Mesodermal cell (in vitro differentiated cells): ENCODE measurements around the gene IFI6.
"Not testable (repeated sequence)": the region's sequence is repeated elsewhere in the genome, so short reads cannot be mapped to it uniquely, and the experiment has no call there.

Source experiments
- H3K27ac ChIP-seq: 2 replicates; pipeline ENCODE4 v1.7.0; 2013; ENCODE audit warnings: mild to moderate bottlenecking, low read depth, low read length, moderate library complexity; ENCODE audit not compliant: severe bottlenecking
- H3K36me3 ChIP-seq: 2 replicates; pipeline ENCODE4 v1.7.1; 2013; ENCODE audit warnings: mild to moderate bottlenecking, low read length, moderate library complexity; ENCODE audit not compliant: control insufficient read depth, insufficient read depth
- H3K4me1 ChIP-seq: one replicate; pipeline ENCODE4 v1.7.1; 2013; ENCODE audit warnings: mild to moderate bottlenecking, low read length; ENCODE audit not compliant: insufficient read depth, control insufficient read depth, poor library complexity, severe bottlenecking
- H3K4me3 ChIP-seq: 2 replicates; pipeline ENCODE4 v1.7.0; 2013; ENCODE audit warnings: low read length, control low read depth, mild to moderate bottlenecking; ENCODE audit not compliant: insufficient read depth, poor library complexity, severe bottlenecking; ENCODE audit errors: extremely low read depth
- H3K9me3 ChIP-seq: 2 replicates; pipeline ENCODE4 v1.7.1; 2013; ENCODE audit warnings: mild to moderate bottlenecking, low read length, moderate library complexity; ENCODE audit not compliant: control insufficient read depth
- WGBS, 2 experiments: methylation state at CpG; one replicate each; pipeline ENCODE4 v1.1.5; 2013; ENCODE audit warnings: missing lambda C conversion rate in 2 of 2; ENCODE audit not compliant: insufficient coverage in 2 of 2; 5-methylcytosine and 5-hydroxymethylcytosine counted together

IFI6 gene

DNA sequence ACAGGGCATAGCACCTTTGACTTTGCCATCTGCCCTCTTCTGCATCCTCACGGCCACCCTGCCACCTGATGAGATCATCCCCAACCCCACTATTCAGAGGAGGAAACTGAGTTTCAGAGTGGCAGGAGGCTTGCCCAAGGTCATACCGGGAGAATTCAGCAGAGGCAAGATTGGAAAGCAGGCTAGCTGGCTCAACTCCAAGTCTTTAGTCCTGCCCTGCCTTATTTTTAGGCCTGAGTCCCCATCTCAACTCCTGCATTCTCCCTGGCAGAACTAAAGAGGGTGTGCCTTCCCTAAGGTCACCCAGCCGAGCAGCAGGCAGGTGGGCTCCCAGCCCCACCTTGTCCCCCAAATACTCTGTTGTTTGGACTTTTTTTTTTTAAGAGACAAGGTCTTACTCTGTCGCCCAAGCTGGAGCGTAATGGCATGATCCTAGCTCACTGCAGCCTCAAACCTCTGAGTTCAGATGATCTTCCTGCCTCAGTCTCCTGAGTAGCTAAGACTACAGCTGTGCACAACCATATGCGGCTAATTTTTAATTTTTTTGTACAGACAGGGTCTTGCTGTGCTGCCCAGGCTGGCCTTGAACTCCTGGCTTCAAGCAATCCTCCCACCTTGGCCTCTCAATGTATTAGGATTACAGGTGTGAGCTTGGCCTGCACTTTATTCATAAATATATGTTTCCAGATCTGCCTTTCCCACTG is 23.2 kb downstream of the IFI6 start:
- peaks cover 12% of the 10 kb centered on the region for H3K4me1 ChIP-seq
- H3K9me3 ChIP-seq: no peaks in the 10 kb centered on the region
- H3K36me3 ChIP-seq: no peaks in the 10 kb centered on the region
- no peak overlapping the region for H3K27ac ChIP-seq
- H3K4me3 ChIP-seq: no peak overlapping the region
- WGBS, 2 experiments: 88 to 95% methylated on average over 4 to 5 of the region's 6 CpGs

- WGBS, 2 experiments: 100% methylated on average over 2 to 3 of the region's 5 CpGs
- H3K9me3 ChIP-seq: no peaks in the 10 kb centered on the region
- H3K4me1 ChIP-seq: peaks cover 12% of the 10 kb centered on the region
- H3K4me3 ChIP-seq: no peak overlapping the region
- H3K27ac ChIP-seq: no peak overlapping the region
- H3K36me3 ChIP-seq: no peaks in the 10 kb centered on the region
Measured at GRCh38 chr1:27647328-27647727, 24.7 kb downstream of the IFI6 start.

GRCh38 chr1:27646676-27647075 is 25.3 kb downstream of the IFI6 start:
- H3K4me3 ChIP-seq: no peak overlapping the region
- no peaks in the 10 kb centered on the region for H3K36me3 ChIP-seq
- WGBS, 2 experiments: 87 to 96% methylated on average over 6 to 7 of the region's 8 CpGs
- peaks cover 12% of the 10 kb centered on the region for H3K4me1 ChIP-seq
- no peaks in the 10 kb centered on the region for H3K9me3 ChIP-seq
- H3K27ac ChIP-seq: no peak overlapping the region

DNA sequence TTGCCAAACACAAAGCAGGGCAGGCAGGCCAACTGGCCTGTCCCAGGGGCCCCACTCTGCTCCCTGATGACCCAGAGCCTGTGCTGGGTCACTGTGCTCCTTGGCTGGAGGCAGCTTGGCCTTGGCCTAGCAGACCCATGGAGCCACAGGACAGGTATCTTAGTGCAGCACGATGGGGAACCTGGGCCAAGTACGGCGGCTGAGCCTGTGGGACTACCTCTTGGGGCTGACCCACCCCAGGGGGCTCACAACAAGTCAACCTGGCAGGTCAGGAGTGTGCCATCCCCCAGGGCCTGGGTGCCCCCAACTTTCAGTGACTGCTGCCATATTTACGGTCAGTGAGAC is 26.9 kb downstream of the IFI6 start:
- no peak overlapping the region for H3K4me3 ChIP-seq
- no peaks in the 10 kb centered on the region for H3K36me3 ChIP-seq
- 88 to 100% methylated on average over 4 of the region's 4 CpGs for WGBS, 2 experiments
- H3K9me3 ChIP-seq: no peaks in the 10 kb centered on the region
- peaks cover 2% of the 10 kb centered on the region for H3K4me1 ChIP-seq
- H3K27ac ChIP-seq: no peak overlapping the region

GRCh38 chr1:27644369-27645070 is 27.5 kb downstream of the IFI6 start:
- H3K9me3 ChIP-seq: no peaks in the 10 kb centered on the region
- 100% methylated on average over 1 to 2 of the region's 5 CpGs for WGBS, 2 experiments
- H3K36me3 ChIP-seq: no peaks in the 10 kb centered on the region
- no peak overlapping the region for H3K4me3 ChIP-seq
- no peaks in the 10 kb centered on the region for H3K4me1 ChIP-seq
- no peak overlapping the region for H3K27ac ChIP-seq

DNA sequence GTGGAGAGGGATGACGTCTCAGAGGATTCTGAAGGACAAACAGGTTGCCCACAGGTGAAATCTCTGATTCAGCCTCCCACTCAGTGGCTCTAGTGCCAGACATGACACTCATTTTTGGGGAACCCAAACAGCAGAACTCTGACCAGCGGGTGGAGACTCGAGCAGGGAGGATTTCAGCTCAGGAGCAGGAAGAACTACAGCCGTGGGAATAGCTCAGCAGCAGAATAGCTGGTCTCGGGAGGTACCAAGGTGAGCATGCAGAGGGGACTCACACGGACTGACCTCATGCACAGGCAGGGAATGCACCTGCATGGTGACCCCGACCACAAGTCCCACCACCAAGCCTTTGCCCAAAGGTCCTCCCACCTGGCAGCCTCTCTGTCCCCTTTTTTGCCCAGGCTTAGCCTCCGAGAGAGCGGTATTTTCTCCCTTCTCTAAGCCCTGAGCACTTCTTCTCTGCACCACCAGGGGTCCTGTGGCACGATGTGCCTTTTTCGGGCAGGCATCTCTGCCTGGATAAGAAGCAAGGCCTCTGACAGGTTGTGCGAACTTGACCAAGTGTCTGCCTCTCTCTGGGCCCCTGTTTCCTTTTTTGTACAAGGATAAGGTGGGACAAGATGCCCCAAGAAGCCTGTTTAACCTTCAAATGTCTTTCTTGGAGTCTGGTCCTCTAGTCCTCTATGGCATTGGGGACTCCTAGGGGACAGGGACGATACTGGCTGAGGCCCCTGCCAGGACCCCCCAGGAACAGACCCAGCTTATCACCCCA is 28.2 kb downstream of the IFI6 start:
- Histone ChIP-seq H3K36me3 (no peaks in the 10 kb centered on the region), H3K4me3 (no peak overlapping the region), H3K4me1 (no peaks in the 10 kb centered on the region), H3K27ac (no peak overlapping the region), H3K9me3 (no peaks in the 10 kb centered on the region)
- WGBS, 2 experiments: 45 to 49% methylated on average over 12 to 13 of the region's 13 CpGs

DNA sequence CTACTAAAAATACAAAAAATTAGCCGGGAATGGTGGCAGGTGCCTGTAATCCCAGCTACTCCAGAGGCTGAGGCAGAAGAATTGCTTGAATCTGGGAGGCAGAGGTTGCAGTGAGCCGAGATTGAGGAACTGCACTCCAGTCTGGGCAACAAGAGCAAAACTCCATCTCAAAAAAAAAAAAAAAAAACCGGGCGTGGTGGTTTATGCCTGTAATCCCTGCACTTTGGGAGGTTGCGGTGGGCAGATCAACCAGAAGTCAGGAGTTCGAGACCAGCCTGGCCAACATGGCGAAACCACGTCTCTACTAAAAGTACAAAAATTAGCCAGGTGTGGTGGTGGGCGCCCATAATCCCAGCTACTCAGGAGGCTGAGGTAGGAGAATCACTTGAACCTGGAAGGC is 31.5 kb downstream of the IFI6 start:
- not testable (repeated sequence) for H3K36me3 ChIP-seq, H3K9me3 ChIP-seq, H3K4me1 ChIP-seq, H3K4me3 ChIP-seq, H3K27ac ChIP-seq
- WGBS, 2 experiments: 89 to 90% methylated on average over 6 to 7 of the region's 9 CpGs

DNA sequence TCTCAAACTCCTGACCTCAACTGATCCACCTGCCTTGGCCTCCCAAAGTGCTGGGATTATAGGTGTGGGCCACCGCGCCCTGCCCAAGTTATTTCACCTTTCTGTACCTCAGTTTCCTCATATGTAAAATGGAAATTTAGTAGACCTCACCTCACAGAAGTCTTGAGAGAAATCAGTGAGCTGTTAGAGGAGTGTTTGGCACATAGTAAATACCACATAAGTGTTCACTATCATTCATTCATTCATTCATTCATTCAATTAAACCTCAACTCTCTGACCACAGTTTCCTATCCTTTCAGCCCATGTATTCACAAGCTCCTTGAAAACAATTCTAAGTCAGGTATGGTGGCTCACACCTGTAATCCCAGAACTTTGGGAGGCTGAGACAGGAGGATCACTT is 33.2 kb downstream of the IFI6 start:
- WGBS, 2 experiments: no CpG with 5 or more reads among the region's 2 CpGs
- no peaks in the 10 kb centered on the region for H3K9me3 ChIP-seq
- peaks cover 4% of the 10 kb centered on the region for H3K4me1 ChIP-seq
- no peak overlapping the region for H3K4me3 ChIP-seq
- H3K36me3 ChIP-seq: no peaks in the 10 kb centered on the region
- no peak overlapping the region for H3K27ac ChIP-seq

DNA sequence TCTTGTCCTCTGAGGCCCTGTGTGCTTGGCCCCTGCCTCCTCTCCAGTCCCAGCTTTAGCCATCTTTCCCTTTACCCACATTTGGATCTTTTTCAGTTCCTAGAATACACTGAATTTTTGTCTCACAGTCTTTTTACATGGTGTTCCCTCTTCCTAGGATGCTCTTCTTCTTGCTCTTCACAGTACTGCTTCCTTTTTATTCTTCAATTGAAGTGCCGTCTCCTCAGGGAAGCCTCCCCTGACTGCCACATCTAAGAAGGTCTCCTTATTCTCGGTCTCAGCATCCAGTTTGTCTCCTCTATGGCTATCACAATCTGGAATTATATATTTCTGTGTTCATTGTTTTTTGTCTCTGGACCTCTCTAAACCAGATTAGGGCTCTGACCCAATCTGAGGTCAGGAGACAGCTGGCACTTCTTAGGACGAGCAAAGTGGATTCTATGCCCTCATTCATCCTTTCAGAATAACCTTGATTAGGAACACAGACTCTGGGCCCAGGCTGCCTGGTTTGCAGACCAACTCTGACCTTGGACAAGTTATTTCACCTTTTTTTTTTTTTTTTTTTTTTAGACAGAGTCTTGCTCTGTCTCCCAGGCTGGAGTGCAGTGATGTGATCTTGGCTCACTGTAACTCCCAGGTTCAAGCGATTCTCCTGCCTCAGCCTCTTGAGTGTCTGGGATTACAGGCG is 33.8 kb downstream of the IFI6 start:
- Histone ChIP-seq H3K4me1 (peaks cover 4% of the 10 kb centered on the region), H3K36me3 (no peaks in the 10 kb centered on the region), H3K4me3 (no peak overlapping the region), H3K9me3 (no peaks in the 10 kb centered on the region), H3K27ac (no peak overlapping the region)
- 95 to 100% methylated on average over 1 to 4 of the region's 5 CpGs for WGBS, 2 experiments

DNA sequence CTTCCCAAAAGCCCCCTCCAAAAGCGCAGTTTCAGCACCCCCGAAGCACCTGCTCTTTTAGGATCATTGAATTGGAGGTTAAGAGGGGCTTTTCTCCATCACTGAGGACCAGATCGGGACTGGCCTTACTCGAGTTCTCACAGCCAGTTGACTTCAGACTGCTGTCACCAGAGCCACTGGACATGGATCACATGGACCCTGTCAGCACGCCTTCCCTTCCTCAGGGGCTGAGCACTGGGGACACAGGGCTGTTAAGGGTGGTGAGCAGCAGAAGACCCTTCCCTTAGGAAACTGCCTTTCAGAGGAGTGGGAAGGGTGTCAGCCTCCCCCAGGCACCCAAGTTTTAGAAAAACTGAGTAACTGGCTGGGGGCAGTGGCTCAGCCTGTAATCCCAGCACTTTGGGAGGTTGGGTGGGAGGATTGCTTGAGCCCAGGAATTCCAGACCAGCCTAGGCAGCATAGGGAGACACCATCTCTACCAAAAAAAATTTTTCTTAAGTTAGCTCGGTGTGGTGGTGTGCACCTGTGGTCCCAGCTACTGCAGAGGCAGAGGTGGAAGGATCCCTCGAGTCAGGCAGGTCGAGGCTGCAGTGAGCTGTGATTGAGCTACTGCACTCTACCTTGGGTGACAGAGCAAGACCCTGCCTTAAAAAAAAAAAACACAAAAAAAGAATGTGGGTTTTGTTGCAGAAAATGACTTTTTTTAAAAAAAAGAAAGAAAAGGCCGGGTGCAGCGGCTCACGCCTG is 36.4 kb downstream of the IFI6 start:
- peaks cover 4% of the 10 kb centered on the region for H3K4me1 ChIP-seq
- no peak overlapping the region for H3K4me3 ChIP-seq
- no peaks in the 10 kb centered on the region for H3K36me3 ChIP-seq
- 92 to 94% methylated on average over 9 of the region's 11 CpGs for WGBS, 2 experiments
- no peaks in the 10 kb centered on the region for H3K9me3 ChIP-seq
- no peak overlapping the region for H3K27ac ChIP-seq
